ENCODE results near the gene CEACAM8. TPM values are rescaled to one million over a fixed set of nuclear protein-coding genes. Genes with fewer than 3 reads are reported as not detected.

CEACAM8 gene
- total RNA-seq, 1 experiment from 2014 or later: not detected

DNA sequence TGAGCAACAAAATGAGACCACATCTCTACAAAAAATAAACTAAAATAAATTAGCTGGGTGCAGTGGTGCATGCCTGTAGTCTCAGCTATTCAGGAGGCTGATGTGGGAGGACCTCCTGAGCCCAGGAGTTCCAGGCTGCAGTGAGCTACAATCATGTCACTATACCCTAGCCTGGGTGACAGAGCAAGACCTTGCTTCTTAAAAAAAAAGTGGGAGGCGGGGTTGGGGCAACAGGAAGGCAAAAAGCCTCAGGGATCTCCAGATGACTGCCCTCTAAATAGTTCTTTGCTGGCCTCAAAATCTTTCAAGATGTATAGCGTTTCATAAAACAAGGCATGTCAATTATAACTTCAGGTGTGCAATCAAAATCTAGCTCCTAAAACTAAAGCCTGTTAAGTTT lies 18.5 kb downstream of the CEACAM8 start:
- Histone ChIP-seq H3K79me2 (ENCODE audit: insufficient read depth, low read length) (no peaks in the 10 kb centered on the region), H2AFZ (ENCODE audit: low read depth, low read length, poor library complexity, severe bottlenecking) (no peak overlapping the region), H3K9me3 (ENCODE audit: control insufficient read depth in 1 of 2, insufficient read depth in 1 of 2, low read depth in 1 of 2, low read length in 2 of 2) (no peaks in the 10 kb centered on the region), H3K27me3 (ENCODE audit: insufficient read depth, low read length) (peaks cover 15% of the 10 kb centered on the region), H3K4me3 (replicated peaks in 1 of 2; ENCODE audit: low read depth in 1 of 2, low read length in 2 of 2) (no peak overlapping the region), H3K9ac (ENCODE audit: low read length) (no peak overlapping the region), H3K4me2 (ENCODE audit: low read length) (no peak overlapping the region), H4K20me1 (ENCODE audit: insufficient read depth) (no peaks in the 10 kb centered on the region), H3K4me1 (ENCODE audit: control insufficient read depth in 1 of 2, insufficient read depth in 2 of 2, low read length in 2 of 2) (no peaks in the 10 kb centered on the region), H3K27ac (ENCODE audit: low read depth, low read length) (no peak overlapping the region), H3K9me2 (ENCODE audit: insufficient read depth) (no peaks in the 10 kb centered on the region), H3K36me3 (ENCODE audit: control insufficient read depth in 1 of 2, insufficient read depth in 2 of 2, low read length in 2 of 2) (no peaks in the 10 kb centered on the region)
- CTCF ChIA-PET: interaction anchor here (1.4 kb wide), 1 partner anchor 10 kb away, joined by 5 read pairs; no protein-coding TSS in a partner anchor
- RAD21 ChIA-PET (ENCODE audit: low non-redundant PET in 1 of 2, low total read pairs in 2 of 2, uncharacterized antibody in 2 of 2, unreplicated experiment in 2 of 2): no interaction called here
- DNase-seq (ENCODE audit: low read depth, low spot score) (no peak), ATAC-seq (no peak)
- TF ChIP-seq YY1 (IDR thresholded peaks at IDR 0.05; ENCODE audit: extremely low read depth, insufficient replicate concordance, low read depth, low read length) (no peak), EZH2phosphoT487 (IDR thresholded peaks at IDR 0.05; ENCODE audit: borderline replicate concordance) (no peak), FOSL1 (IDR thresholded peaks at IDR 0.05; ENCODE audit: low read depth) (no peak), CBX3 (IDR thresholded peaks at IDR 0.05; ENCODE audit: low read depth) (no peak), ZNF274 (IDR thresholded peaks at IDR 0.05; ENCODE audit: low read depth, low read length) (no peak), EGR1 (IDR thresholded peaks at IDR 0.05; ENCODE audit: low read depth) (no peak), SRF (IDR thresholded peaks at IDR 0.05; ENCODE audit: low read depth) (no peak), POLR2AphosphoS5 (IDR thresholded peaks at IDR 0.05; ENCODE audit: low read depth, low read length) (no peak), EZH2 (IDR thresholded peaks at IDR 0.05) (no peak), SP1 (IDR thresholded peaks at IDR 0.05; ENCODE audit: low read depth) (no peak), POLR2A (IDR thresholded peaks at IDR 0.05; ENCODE audit: borderline replicate concordance, extremely low read depth, insufficient read depth, insufficient read length) (no peak), RAD21 (IDR thresholded peaks at IDR 0.05; ENCODE audit: low read depth) (no peak), TCF7L2 (IDR thresholded peaks at IDR 0.05; ENCODE audit: borderline replicate concordance, extremely low read depth, insufficient read depth, insufficient read length) (no peak)
- TF ChIP-seq, protein P1, sequence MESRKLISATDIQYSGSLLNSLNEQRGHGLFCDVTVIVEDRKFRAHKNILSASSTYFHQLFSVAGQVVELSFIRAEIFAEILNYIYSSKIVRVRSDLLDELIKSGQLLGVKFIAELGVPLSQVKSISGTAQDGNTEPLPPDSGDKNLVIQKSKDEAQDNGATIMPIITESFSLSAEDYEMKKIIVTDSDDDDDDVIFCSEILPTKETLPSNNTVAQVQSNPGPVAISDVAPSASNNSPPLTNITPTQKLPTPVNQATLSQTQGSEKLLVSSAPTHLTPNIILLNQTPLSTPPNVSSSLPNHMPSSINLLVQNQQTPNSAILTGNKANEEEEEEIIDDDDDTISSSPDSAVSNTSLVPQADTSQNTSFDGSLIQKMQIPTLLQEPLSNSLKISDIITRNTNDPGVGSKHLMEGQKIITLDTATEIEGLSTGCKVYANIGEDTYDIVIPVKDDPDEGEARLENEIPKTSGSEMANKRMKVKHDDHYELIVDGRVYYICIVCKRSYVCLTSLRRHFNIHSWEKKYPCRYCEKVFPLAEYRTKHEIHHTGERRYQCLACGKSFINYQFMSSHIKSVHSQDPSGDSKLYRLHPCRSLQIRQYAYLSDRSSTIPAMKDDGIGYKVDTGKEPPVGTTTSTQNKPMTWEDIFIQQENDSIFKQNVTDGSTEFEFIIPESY (IDR thresholded peaks at IDR 0.05; ENCODE audit: extremely low read depth, insufficient replicate concordance, low read length): no peak
- TF ChIP-seq, protein P2, sequence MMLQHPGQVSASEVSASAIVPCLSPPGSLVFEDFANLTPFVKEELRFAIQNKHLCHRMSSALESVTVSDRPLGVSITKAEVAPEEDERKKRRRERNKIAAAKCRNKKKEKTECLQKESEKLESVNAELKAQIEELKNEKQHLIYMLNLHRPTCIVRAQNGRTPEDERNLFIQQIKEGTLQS (IDR thresholded peaks at IDR 0.05): no peak
- TF ChIP-seq, protein P3, sequence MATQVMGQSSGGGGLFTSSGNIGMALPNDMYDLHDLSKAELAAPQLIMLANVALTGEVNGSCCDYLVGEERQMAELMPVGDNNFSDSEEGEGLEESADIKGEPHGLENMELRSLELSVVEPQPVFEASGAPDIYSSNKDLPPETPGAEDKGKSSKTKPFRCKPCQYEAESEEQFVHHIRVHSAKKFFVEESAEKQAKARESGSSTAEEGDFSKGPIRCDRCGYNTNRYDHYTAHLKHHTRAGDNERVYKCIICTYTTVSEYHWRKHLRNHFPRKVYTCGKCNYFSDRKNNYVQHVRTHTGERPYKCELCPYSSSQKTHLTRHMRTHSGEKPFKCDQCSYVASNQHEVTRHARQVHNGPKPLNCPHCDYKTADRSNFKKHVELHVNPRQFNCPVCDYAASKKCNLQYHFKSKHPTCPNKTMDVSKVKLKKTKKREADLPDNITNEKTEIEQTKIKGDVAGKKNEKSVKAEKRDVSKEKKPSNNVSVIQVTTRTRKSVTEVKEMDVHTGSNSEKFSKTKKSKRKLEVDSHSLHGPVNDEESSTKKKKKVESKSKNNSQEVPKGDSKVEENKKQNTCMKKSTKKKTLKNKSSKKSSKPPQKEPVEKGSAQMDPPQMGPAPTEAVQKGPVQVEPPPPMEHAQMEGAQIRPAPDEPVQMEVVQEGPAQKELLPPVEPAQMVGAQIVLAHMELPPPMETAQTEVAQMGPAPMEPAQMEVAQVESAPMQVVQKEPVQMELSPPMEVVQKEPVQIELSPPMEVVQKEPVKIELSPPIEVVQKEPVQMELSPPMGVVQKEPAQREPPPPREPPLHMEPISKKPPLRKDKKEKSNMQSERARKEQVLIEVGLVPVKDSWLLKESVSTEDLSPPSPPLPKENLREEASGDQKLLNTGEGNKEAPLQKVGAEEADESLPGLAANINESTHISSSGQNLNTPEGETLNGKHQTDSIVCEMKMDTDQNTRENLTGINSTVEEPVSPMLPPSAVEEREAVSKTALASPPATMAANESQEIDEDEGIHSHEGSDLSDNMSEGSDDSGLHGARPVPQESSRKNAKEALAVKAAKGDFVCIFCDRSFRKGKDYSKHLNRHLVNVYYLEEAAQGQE (IDR thresholded peaks at IDR 0.05; ENCODE audit: low read depth): no peak
- no TSS peak for BruUV-seq (replicated peaks)
- intact Hi-C loops (cut with micrococcal nuclease): no loop called here
- POLR2A ChIA-PET: no interaction called here

Data from HCT116 (cell line).